ENCODE measurements around the gene IQCE. TPM values are rescaled to one million over a fixed set of nuclear protein-coding genes. Genes with fewer than 3 reads are reported as not detected.

IQCE gene
- total RNA-seq, 1 experiment from 2014 or later = 35.8 TPM

DNA sequence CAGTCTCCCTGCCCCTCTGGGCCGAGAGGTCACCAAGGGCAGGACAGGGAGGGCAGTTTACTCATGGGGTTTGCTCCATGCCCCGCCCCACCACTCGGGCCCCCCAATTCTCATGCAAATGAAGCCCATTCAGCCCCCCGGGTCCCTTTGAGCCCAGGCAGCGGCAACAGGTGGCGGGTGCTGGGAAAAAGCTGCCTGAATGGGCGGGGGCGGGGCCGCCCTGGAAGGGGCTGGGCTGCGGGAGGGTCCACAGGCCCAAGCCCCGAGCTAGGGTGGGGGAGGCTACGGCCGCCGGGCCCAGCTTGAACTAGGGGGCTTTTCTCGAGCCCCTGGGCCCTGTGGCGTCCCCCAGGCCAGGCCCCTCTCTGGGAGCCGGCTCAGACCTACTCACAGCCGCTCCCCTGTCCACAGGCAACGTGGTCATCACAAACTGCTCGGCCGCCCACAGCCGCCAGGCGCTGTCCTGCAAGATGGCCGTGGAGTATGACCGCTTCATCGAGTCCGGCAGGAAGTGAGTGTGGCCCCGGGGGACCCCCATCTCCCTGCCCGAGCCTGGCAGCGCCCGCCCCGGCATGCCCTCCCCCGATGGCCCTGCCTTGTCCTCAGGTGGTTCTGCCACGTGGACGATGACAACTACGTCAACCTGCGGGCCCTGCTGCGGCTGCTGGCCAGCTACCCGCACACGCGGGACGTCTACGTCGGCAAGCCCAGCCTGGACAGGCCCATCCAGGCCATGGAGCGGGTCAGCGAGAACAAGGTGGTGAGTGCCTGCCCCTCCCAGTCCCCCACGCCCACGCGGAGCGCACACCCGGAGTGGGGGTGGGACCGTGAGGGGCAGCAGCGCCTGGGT is 33.7 kb upstream of the IQCE start:
- H3K9me3 ChIP-seq (ENCODE audit: insufficient read depth, low read depth) = no peaks in the 10 kb centered on the region
- H3K79me2 ChIP-seq (ENCODE audit: low read depth) = peaks cover 13% of the 10 kb centered on the region
- H3K27me3 ChIP-seq (ENCODE audit: insufficient read depth, low read depth) = no peaks in the 10 kb centered on the region
- peak overlapping the region; percentile 77 for H3K4me2 ChIP-seq
- H3F3A ChIP-seq (ENCODE audit: insufficient read depth, low read depth) = peaks cover 61% of the 10 kb centered on the region
- H4K20me1 ChIP-seq (ENCODE audit: insufficient read depth) = no peaks in the 10 kb centered on the region
- ChIA-PET CTCF (no interaction called here), POLR2A (ENCODE audit: unreplicated experiment) (interaction anchor here (0.6 kb wide), 1 partner anchor 255 kb away, joined by 29 read pairs; no protein-coding TSS in a partner anchor)
- BruUV-seq (replicated peaks) = no TSS peak
- H3K36me3 ChIP-seq (ENCODE audit: low read depth) = no peaks in the 10 kb centered on the region
- intact Hi-C loops (cut with micrococcal nuclease; ENCODE audit: unreplicated experiment) = loop anchor here (2.0 to 10.0 kb wide), 5 partner anchors 48 to 990 kb away; partner anchors contain the start of genes GRIFIN, MAFK and SNX8
- no peaks in the 10 kb centered on the region for H3K9me2 ChIP-seq (ENCODE audit: insufficient read depth)
- H3K4me1 ChIP-seq (replicated peaks; ENCODE audit: insufficient read depth) = peaks cover 97% of the 10 kb centered on the region
- TF ChIP-seq, protein P1, sequence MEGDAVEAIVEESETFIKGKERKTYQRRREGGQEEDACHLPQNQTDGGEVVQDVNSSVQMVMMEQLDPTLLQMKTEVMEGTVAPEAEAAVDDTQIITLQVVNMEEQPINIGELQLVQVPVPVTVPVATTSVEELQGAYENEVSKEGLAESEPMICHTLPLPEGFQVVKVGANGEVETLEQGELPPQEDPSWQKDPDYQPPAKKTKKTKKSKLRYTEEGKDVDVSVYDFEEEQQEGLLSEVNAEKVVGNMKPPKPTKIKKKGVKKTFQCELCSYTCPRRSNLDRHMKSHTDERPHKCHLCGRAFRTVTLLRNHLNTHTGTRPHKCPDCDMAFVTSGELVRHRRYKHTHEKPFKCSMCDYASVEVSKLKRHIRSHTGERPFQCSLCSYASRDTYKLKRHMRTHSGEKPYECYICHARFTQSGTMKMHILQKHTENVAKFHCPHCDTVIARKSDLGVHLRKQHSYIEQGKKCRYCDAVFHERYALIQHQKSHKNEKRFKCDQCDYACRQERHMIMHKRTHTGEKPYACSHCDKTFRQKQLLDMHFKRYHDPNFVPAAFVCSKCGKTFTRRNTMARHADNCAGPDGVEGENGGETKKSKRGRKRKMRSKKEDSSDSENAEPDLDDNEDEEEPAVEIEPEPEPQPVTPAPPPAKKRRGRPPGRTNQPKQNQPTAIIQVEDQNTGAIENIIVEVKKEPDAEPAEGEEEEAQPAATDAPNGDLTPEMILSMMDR (conservative IDR thresholded peaks at IDR 0.05) = no peak
- no peak overlapping the region for H3K4me3 ChIP-seq
- no peak overlapping the region for H3K27ac ChIP-seq
- H2AFZ ChIP-seq = no peak overlapping the region
- DNase-seq = no peak

DNA sequence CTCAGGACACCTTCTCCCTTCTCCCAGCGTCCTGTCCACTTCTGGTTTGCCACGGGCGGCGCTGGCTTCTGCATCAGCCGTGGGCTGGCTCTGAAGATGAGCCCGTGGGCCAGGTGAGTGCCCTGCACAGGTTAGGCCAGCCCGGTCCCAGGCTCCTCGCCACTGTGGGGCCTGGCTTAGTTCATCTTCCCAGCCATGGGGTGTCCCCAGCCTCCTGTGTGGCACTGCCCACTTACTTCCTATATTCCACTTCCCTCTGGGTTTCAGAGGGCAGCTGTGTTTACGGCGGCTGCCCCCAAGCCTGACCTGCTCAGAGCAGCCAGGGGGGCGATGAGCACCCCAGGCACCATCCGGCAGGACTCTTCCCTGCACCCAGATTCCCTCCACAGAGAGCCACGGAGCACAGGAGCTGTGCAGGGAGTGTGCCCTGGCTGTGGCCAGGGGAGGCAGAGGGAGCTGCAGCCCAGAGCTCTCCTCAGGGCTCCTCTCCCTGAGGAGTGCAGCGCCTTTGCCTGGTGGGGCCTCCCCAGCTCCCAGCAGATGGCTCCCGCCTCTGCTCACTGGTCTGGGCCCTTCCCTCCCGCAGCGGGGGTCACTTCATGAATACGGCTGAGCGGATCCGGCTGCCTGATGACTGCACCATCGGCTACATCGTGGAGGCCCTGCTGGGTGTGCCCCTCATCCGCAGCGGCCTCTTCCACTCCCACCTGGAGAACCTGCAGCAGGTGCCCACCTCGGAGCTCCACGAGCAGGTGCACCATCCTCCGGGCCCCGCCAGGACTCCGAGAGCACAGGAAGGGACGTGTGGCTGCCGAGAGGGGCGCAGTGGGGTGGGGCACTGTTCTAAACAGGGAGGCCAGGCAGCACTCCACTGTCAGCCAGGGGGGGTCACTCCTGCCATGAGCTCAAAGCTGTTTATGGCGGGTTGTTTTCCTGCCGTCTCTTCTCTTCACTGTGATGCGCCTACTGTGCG is 32.8 kb upstream of the IQCE start:
- no TSS peak for BruUV-seq (replicated peaks)
- no peaks in the 10 kb centered on the region for H3K9me3 ChIP-seq (ENCODE audit: insufficient read depth, low read depth)
- H3K4me2 ChIP-seq = no peak overlapping the region
- peaks cover 9% of the 10 kb centered on the region; the same call in 1 of the 2 replicates for H3K79me2 ChIP-seq (ENCODE audit: low read depth)
- no peak overlapping the region for H3K27ac ChIP-seq
- H3K4me1 ChIP-seq (replicated peaks; ENCODE audit: insufficient read depth) = peaks cover 97% of the 10 kb centered on the region
- ChIA-PET CTCF (no interaction called here), POLR2A (ENCODE audit: unreplicated experiment) (no interaction called here)
- intact Hi-C loops (cut with micrococcal nuclease; ENCODE audit: unreplicated experiment) = loop anchor here (2.0 to 10.0 kb wide), 3 partner anchors 125 to 991 kb away; partner anchors contain the start of gene MAFK
- H2AFZ ChIP-seq = no peak overlapping the region
- no peak for DNase-seq
- no peaks in the 10 kb centered on the region for H3K36me3 ChIP-seq (ENCODE audit: low read depth)
- no peak overlapping the region for H3K4me3 ChIP-seq
- TF ChIP-seq EZH2 (IDR thresholded peaks at IDR 0.05; ENCODE audit: low read depth) = no peak
- TF ChIP-seq, protein P1 (conservative IDR thresholded peaks at IDR 0.05) = no peak
- no peaks in the 10 kb centered on the region for H3K9me2 ChIP-seq (ENCODE audit: insufficient read depth)
- no peaks in the 10 kb centered on the region for H3K27me3 ChIP-seq (ENCODE audit: insufficient read depth, low read depth)
- H3F3A ChIP-seq (ENCODE audit: insufficient read depth, low read depth) = peaks cover 69% of the 10 kb centered on the region
- no peaks in the 10 kb centered on the region for H4K20me1 ChIP-seq (ENCODE audit: insufficient read depth)

Data from PC-9 (cell line).